HCT116 (cell line): ENCODE results near the gene FGF3. TPM values are rescaled to one million over a fixed set of nuclear protein-coding genes. Genes with fewer than 3 reads are reported as not detected.

Source experiments
- ATAC-seq: fragments of 200-7000 bp; cut with Tn5 transposase; 2 replicates; pipeline ENCODE4 v1.9.1; 2020; ENCODE audit warnings: mild to moderate bottlenecking, moderate library complexity
- BruUV-seq: library from RNA; stranded (reverse); fragments of 400-500 nt; replicated peaks from 2 replicates; lab custom pipeline; 2021; lab: Mats Ljungman, UMichigan
- CTCF ChIA-PET: fragments of 300-600 bp; sonication (Branson Sonifier 250); formaldehyde crosslinking; loops from one replicate; lab custom pipeline; 2021; ENCODE audit warnings: antibody characterized with exemption; lab: Charles Lee
- POLR2A ChIA-PET: fragments of 300-600, 350-600 bp; sonication (Branson Sonifier 250); formaldehyde crosslinking; loops from one replicate; lab custom pipeline; 2021; ENCODE audit warnings: antibody characterized with exemption; lab: Charles Lee
- RAD21 ChIA-PET, 2 experiments: fragments of 300-600 bp; sonication (Branson Sonifier 250); formaldehyde crosslinking; loops; one replicate each; lab custom pipeline; 2023; ENCODE audit warnings: low total read pairs in 2 of 2; ENCODE audit not compliant: uncharacterized antibody in 2 of 2, unreplicated experiment in 2 of 2, low non-redundant PET in 1 of 2; lab: Charles Lee
- DNase-seq: peaks from one replicate; pipeline ENCODE4 v3.0.0-alpha.2; 2010; ENCODE audit warnings: low read depth, low spot score
- H2AFZ ChIP-seq: fragments of 200-600 bp; shearing (Covaris generic), sonication (generic); 2 replicates; pipeline ENCODE4 v1.6.1; 2017; ENCODE audit warnings: low read depth, mixed run types, mixed read lengths, antibody characterized with exemption, low read length; ENCODE audit not compliant: poor library complexity, severe bottlenecking
- H3K27ac ChIP-seq: 2 replicates; pipeline ENCODE4 v1.5.1; 2012; ENCODE audit warnings: low read depth, low read length
- H3K27me3 ChIP-seq: fragments of 200-600 bp; sonication (generic); 2 replicates; pipeline ENCODE4 v1.6.1; 2016; ENCODE audit warnings: mixed run types, low read length, mixed read lengths; ENCODE audit not compliant: insufficient read depth
- H3K36me3 ChIP-seq, 2 experiments: fragments of 200-500 bp in 1 of 2; fragments of 200-600 bp in 1 of 2; sonication (Bioruptor generic) in 1 of 2; sonication (generic) in 1 of 2; 2 replicates each; pipeline versions ENCODE4 v1.5.1 to v1.6.1; 2014 to 2016; ENCODE audit warnings: low read length in 2 of 2, inconsistent platforms in 1 of 2, mixed read lengths in 1 of 2, mixed run types in 1 of 2; ENCODE audit not compliant: insufficient read depth in 2 of 2, control insufficient read depth in 1 of 2
- H3K4me1 ChIP-seq, 2 experiments: fragments of 200-600 bp in 1 of 2; sonication (generic) in 1 of 2; 2 replicates each; pipeline versions ENCODE4 v1.5.1 to v1.6.1; 2012 to 2017; ENCODE audit warnings: low read length in 2 of 2, inconsistent platforms in 1 of 2, mild to moderate bottlenecking in 1 of 2, mixed read lengths in 1 of 2, mixed run types in 1 of 2, moderate library complexity in 1 of 2; ENCODE audit not compliant: insufficient read depth in 2 of 2, control insufficient read depth in 1 of 2
- H3K4me2 ChIP-seq: fragments of 200-600 bp; sonication (generic); 2 replicates; pipeline ENCODE4 v1.6.1; 2017; ENCODE audit warnings: mixed run types, low read length, mixed read lengths
- H3K4me3 ChIP-seq, 2 experiments: fragments of 200-600 bp in 1 of 2; sonication (generic) in 1 of 2; replicated peaks in 1 of 2; 2 replicates each; pipeline ENCODE4 v1.5.1; 2011 to 2016; ENCODE audit warnings: low read length in 2 of 2, control low read depth in 1 of 2, low read depth in 1 of 2, mild to moderate bottlenecking in 1 of 2, mixed read lengths in 1 of 2, mixed run types in 1 of 2
- H3K79me2 ChIP-seq: fragments of 200-600 bp; sonication (generic); 2 replicates; pipeline ENCODE4 v1.6.1; 2017; ENCODE audit warnings: mild to moderate bottlenecking, mixed run types, low read length, moderate library complexity, mixed read lengths; ENCODE audit not compliant: insufficient read depth
- H3K9ac ChIP-seq: fragments of 200-600 bp; sonication (generic); 2 replicates; pipeline ENCODE4 v1.6.1; 2016; ENCODE audit warnings: low read length, mixed read lengths
- H3K9me2 ChIP-seq: fragments of 200-600 bp; sonication (generic), shearing (Covaris generic); 2 replicates; pipeline ENCODE4 v1.6.1; 2017; ENCODE audit warnings: mixed run types, mild to moderate bottlenecking, moderate library complexity; ENCODE audit not compliant: insufficient read depth
- H3K9me3 ChIP-seq, 2 experiments: fragments of 200-500 bp in 1 of 2; fragments of 200-600 bp in 1 of 2; sonication (Bioruptor generic) in 1 of 2; sonication (generic) in 1 of 2; 2 replicates each; pipeline ENCODE4 v1.6.1; 2014 to 2017; ENCODE audit warnings: low read length in 2 of 2, mixed read lengths in 2 of 2, inconsistent platforms in 1 of 2, low read depth in 1 of 2, mild to moderate bottlenecking in 1 of 2, mixed run types in 1 of 2, moderate library complexity in 1 of 2; ENCODE audit not compliant: control insufficient read depth in 1 of 2, insufficient read depth in 1 of 2
- H4K20me1 ChIP-seq: fragments of 200-600 bp; sonication (generic), shearing (Covaris generic); 2 replicates; pipeline ENCODE4 v1.6.1; 2017; ENCODE audit warnings: mixed run types, mild to moderate bottlenecking, moderate library complexity; ENCODE audit not compliant: insufficient read depth
- CEBPB ChIP-seq: IDR thresholded peaks from 2 replicates; pipeline ENCODE4 v1.6.1; 2012; ENCODE audit warnings: low read depth
- EGR1 ChIP-seq: IDR thresholded peaks from 2 replicates; pipeline ENCODE4 v1.6.1; 2012; ENCODE audit warnings: low read depth
- ELF1 ChIP-seq: IDR thresholded peaks from 2 replicates; pipeline ENCODE4 v1.6.1; 2012; ENCODE audit warnings: low read depth, borderline replicate concordance
- EZH2 ChIP-seq: fragments of 200-600 bp; sonication (generic); IDR thresholded peaks from 2 replicates; pipeline ENCODE4 v1.6.1; 2017; ENCODE audit warnings: antibody characterized with exemption, mixed run types
- EZH2phosphoT487 ChIP-seq: fragments of 200-600 bp; IDR thresholded peaks from 2 replicates; pipeline ENCODE4 v1.6.1; 2018; ENCODE audit warnings: antibody characterized with exemption, borderline replicate concordance
- FOSL1 ChIP-seq: IDR thresholded peaks from 2 replicates; pipeline ENCODE4 v1.6.1; 2012; ENCODE audit warnings: low read depth
- JUND ChIP-seq: IDR thresholded peaks from 2 replicates; pipeline ENCODE4 v1.6.1; 2012
- POLR2AphosphoS5 ChIP-seq: IDR thresholded peaks from 2 replicates; pipeline ENCODE4 v1.6.1; 2011; ENCODE audit warnings: mild to moderate bottlenecking, low read depth, low read length, moderate library complexity
- RAD21 ChIP-seq: IDR thresholded peaks from 2 replicates; pipeline ENCODE4 v1.6.1; 2012; ENCODE audit warnings: low read depth, mild to moderate bottlenecking
- SIN3A ChIP-seq: IDR thresholded peaks from 2 replicates; pipeline ENCODE4 v1.6.1; 2012; ENCODE audit warnings: low read depth
- SP1 ChIP-seq: IDR thresholded peaks from 2 replicates; pipeline ENCODE4 v1.6.1; 2012; ENCODE audit warnings: low read depth
- SRF ChIP-seq: IDR thresholded peaks from 2 replicates; pipeline ENCODE4 v1.6.1; 2012; ENCODE audit warnings: low read depth
- TCF7L2 ChIP-seq: IDR thresholded peaks from 2 replicates; pipeline ENCODE4 v1.7.0; 2011; ENCODE audit warnings: borderline replicate concordance, inconsistent platforms; ENCODE audit not compliant: insufficient read depth, insufficient read length; ENCODE audit errors: extremely low read depth
- YY1 ChIP-seq: IDR thresholded peaks from 2 replicates; pipeline ENCODE4 v1.6.1; 2011; ENCODE audit warnings: low read length, low read depth, moderate library complexity, mild to moderate bottlenecking; ENCODE audit not compliant: insufficient replicate concordance; ENCODE audit errors: extremely low read depth
- ZNF274 ChIP-seq: fragments of 200-500 bp; sonication (Bioruptor generic); IDR thresholded peaks from 2 replicates; pipeline ENCODE4 v1.6.1; 2014; ENCODE audit warnings: mild to moderate bottlenecking, low read depth, low read length, inconsistent platforms
- intact Hi-C: fragments of 100-400 bp; cut with micrococcal nuclease; formaldehyde crosslinking; loops from 2 replicates; pipeline ENCODE4 v1.10.0; 2022
- total RNA-seq: library from RNA; stranded (reverse); gene quantifications from one replicate; pipeline ENCODE4 v1.2.1, GENCODE V29; 2021; ENCODE audit not compliant: unreplicated experiment
- TF ChIP-seq, protein P1 (sequence below): IDR thresholded peaks from 2 replicates; pipeline ENCODE4 v1.6.1; 2012; ENCODE audit warnings: low read depth
- TF ChIP-seq, protein P2 (sequence below): IDR thresholded peaks from 2 replicates; pipeline ENCODE4 v1.6.1; 2011; ENCODE audit warnings: mild to moderate bottlenecking, low read length, moderate library complexity; ENCODE audit not compliant: insufficient replicate concordance; ENCODE audit errors: extremely low read depth
- TF ChIP-seq, protein P3 (sequence below): IDR thresholded peaks from 2 replicates; pipeline ENCODE4 v1.6.1; 2012
- TF ChIP-seq, protein P4 (sequence below): IDR thresholded peaks from 2 replicates; pipeline ENCODE4 v1.6.1; 2012

FGF3 gene
- total RNA-seq, 1 experiment from 2014 or later, result not detected

DNA sequence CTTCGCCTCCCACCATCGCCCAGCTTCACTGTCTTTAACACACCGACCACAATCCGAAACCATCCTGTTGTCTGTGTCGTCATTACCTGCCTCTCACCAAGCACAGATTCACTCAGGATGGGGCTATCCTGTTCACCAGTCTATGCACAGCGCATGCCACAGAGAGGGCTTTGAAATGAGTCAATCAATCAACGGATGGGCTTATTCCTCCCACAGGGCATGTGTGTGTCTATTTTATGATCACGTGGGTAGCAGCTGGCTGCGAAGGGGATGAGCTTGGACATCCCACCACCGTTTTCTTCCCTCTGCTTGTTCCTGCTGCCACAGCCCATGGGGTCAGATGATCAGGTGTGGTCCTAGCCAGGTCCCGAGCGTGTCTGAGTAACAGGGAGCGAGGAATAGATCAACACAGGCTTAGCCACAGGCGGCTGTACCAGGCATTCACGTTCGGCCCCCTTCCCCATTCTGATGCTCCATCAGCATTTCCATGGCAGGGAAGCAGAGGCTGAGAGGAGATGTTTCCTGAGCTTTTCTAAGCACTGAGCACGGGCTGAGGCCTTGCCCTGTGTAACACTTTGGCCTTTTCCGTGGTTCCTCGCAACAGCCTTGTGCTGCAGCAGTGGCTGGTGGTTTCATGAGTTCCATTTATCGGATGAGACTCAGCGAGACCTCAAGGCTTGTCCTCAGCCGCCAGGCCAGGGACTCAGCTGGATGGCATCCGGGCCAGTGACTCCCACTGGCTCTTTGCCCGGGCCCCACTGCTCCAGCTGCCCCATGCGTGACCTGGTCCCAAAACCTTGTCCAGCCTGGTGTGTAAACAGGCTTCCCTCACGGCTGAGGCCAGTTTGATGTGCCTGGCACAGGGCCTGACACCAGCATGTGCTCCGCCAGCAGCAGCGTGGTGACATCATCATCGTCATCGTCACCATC lies 48.1 kb upstream of the FGF3 start (continued):
- no peak for TF ChIP-seq ELF1
- no peak for TF ChIP-seq SRF
- no peak for TF ChIP-seq SP1
- TF ChIP-seq, protein P1, sequence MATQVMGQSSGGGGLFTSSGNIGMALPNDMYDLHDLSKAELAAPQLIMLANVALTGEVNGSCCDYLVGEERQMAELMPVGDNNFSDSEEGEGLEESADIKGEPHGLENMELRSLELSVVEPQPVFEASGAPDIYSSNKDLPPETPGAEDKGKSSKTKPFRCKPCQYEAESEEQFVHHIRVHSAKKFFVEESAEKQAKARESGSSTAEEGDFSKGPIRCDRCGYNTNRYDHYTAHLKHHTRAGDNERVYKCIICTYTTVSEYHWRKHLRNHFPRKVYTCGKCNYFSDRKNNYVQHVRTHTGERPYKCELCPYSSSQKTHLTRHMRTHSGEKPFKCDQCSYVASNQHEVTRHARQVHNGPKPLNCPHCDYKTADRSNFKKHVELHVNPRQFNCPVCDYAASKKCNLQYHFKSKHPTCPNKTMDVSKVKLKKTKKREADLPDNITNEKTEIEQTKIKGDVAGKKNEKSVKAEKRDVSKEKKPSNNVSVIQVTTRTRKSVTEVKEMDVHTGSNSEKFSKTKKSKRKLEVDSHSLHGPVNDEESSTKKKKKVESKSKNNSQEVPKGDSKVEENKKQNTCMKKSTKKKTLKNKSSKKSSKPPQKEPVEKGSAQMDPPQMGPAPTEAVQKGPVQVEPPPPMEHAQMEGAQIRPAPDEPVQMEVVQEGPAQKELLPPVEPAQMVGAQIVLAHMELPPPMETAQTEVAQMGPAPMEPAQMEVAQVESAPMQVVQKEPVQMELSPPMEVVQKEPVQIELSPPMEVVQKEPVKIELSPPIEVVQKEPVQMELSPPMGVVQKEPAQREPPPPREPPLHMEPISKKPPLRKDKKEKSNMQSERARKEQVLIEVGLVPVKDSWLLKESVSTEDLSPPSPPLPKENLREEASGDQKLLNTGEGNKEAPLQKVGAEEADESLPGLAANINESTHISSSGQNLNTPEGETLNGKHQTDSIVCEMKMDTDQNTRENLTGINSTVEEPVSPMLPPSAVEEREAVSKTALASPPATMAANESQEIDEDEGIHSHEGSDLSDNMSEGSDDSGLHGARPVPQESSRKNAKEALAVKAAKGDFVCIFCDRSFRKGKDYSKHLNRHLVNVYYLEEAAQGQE, result no peak
- no peak for TF ChIP-seq FOSL1

DNA sequence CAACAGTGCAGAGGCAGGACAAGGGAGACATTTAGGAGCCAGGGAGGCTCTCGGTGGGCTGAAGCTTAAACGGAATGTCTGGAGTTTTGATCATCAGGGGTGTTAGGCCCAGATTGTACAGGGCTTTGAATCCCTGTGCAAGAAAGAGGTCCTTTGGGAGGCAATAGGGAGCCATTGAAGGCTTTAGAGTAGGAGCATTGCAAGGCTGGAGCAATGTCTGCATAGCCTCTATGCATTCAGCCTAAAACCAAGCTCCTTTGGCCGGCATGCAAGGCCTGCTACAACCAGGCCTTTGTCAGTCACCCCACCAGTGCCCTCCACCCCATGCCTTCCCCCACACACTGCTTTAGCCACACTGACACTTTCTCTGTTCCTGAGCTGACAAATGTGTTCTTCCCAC lies 47.4 kb upstream of the FGF3 start:
- POLR2A ChIA-PET, result no interaction called here
- DNase-seq (no peak), ATAC-seq (no peak)
- no peaks in the 10 kb centered on the region for H3K9me2 ChIP-seq
- no peaks in the 10 kb centered on the region for H3K36me3 ChIP-seq
- no peaks in the 10 kb centered on the region for H3K27me3 ChIP-seq
- H3K79me2 ChIP-seq, result no peaks in the 10 kb centered on the region
- CTCF ChIA-PET, result no interaction called here
- H3K9me3 ChIP-seq, result no peaks in the 10 kb centered on the region
- H3K4me1 ChIP-seq, result peaks cover 0 to 10% of the 10 kb centered on the region in 2 experiments; a peak in 2 of 4 replicates
- intact Hi-C loops, result no loop called here
- no peaks in the 10 kb centered on the region for H4K20me1 ChIP-seq
- no peak overlapping the region for H2AFZ ChIP-seq
- RAD21 ChIA-PET, result no interaction called here
- BruUV-seq, result no TSS peak
- no peak overlapping the region for H3K27ac ChIP-seq
- H3K9ac ChIP-seq, result no peak overlapping the region
- H3K4me3 ChIP-seq, result no peak overlapping the region
- no peak overlapping the region for H3K4me2 ChIP-seq
- TF ChIP-seq EZH2 (no peak), SIN3A (no peak), JUND (no peak), CEBPB (no peak), RAD21 (no peak), SRF (no peak), ELF1 (no peak), TCF7L2 (no peak), YY1 (no peak), SP1 (no peak), EGR1 (no peak), ZNF274 (no peak), POLR2AphosphoS5 (no peak), EZH2phosphoT487 (no peak)
- TF ChIP-seq, protein P2, sequence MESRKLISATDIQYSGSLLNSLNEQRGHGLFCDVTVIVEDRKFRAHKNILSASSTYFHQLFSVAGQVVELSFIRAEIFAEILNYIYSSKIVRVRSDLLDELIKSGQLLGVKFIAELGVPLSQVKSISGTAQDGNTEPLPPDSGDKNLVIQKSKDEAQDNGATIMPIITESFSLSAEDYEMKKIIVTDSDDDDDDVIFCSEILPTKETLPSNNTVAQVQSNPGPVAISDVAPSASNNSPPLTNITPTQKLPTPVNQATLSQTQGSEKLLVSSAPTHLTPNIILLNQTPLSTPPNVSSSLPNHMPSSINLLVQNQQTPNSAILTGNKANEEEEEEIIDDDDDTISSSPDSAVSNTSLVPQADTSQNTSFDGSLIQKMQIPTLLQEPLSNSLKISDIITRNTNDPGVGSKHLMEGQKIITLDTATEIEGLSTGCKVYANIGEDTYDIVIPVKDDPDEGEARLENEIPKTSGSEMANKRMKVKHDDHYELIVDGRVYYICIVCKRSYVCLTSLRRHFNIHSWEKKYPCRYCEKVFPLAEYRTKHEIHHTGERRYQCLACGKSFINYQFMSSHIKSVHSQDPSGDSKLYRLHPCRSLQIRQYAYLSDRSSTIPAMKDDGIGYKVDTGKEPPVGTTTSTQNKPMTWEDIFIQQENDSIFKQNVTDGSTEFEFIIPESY, result no peak
- TF ChIP-seq, protein P3, sequence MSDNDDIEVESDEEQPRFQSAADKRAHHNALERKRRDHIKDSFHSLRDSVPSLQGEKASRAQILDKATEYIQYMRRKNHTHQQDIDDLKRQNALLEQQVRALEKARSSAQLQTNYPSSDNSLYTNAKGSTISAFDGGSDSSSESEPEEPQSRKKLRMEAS, result no peak
- TF ChIP-seq, protein P4, sequence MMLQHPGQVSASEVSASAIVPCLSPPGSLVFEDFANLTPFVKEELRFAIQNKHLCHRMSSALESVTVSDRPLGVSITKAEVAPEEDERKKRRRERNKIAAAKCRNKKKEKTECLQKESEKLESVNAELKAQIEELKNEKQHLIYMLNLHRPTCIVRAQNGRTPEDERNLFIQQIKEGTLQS, result no peak
